ENCODE data around the gene HOXD8. TPM values are rescaled to one million over a fixed set of nuclear protein-coding genes. Genes with fewer than 3 reads are reported as not detected.

HOXD8 gene
- total and polyA plus RNA-seq, 2 donors (not counting 1 experiment from before 2014, with no cell fraction given) = not detected

GRCh38 chr2:176174382-176174823, 44.9 kb downstream of the HOXD8 start:
- TF ChIP-seq CTCF (conservative IDR thresholded peaks at IDR 0.05 in 1 of 2, IDR thresholded peaks at IDR 0.05 in 1 of 2; ENCODE audit: low read depth in 1 of 2, low read length in 2 of 2) (no peak), EZH2 (IDR thresholded peaks at IDR 0.05; ENCODE audit: low read length, missing control alignments) (no peak)
- no peaks in the 10 kb centered on the region for H3K4me1 ChIP-seq (ENCODE audit: control insufficient read depth, extremely low read depth, insufficient read depth, low read length)
- DNase-seq (ENCODE audit: low read depth in 2 of 2) = peak in 1 of 2 donors; percentile 74
- H3K4me2 ChIP-seq (ENCODE audit: extremely low read depth, insufficient read depth, low read length) = no peak overlapping the region
- H3K27me3 ChIP-seq (ENCODE audit: control insufficient read depth, insufficient read depth, low read length) = peaks cover 61% of the 10 kb centered on the region
- no peaks in the 10 kb centered on the region for H3K36me3 ChIP-seq (ENCODE audit: control insufficient read depth, insufficient read depth, low read length)
- no peak overlapping the region for H3K9ac ChIP-seq (ENCODE audit: insufficient read depth, low read length)
- H3K79me2 ChIP-seq (ENCODE audit: control insufficient read depth, insufficient read depth, low read length) = no peaks in the 10 kb centered on the region
- H4K20me1 ChIP-seq (ENCODE audit: control insufficient read depth, extremely low read depth, insufficient read depth, low read length) = no peaks in the 10 kb centered on the region
- H3K27ac ChIP-seq (ENCODE audit: insufficient read depth, low read length) = no peak overlapping the region
- no peaks in the 10 kb centered on the region for H3K9me3 ChIP-seq (ENCODE audit: control insufficient read depth, insufficient read depth, low read depth, low read length)
- H2AFZ ChIP-seq (ENCODE audit: low read length) = no peak overlapping the region
- no peak overlapping the region for H3K4me3 ChIP-seq (replicated peaks in 1 of 4; ENCODE audit: control extremely low read depth in 1 of 4, insufficient read depth in 1 of 4, low read depth in 3 of 4, low read length in 4 of 4)

- Histone ChIP-seq H3K9me3 (ENCODE audit: control insufficient read depth, insufficient read depth, low read depth, low read length) (no peaks in the 10 kb centered on the region), H3K4me1 (ENCODE audit: control insufficient read depth, extremely low read depth, insufficient read depth, low read length) (no peaks in the 10 kb centered on the region), H2AFZ (ENCODE audit: low read length) (no peak overlapping the region), H3K4me3 (replicated peaks in 1 of 4; ENCODE audit: control extremely low read depth in 1 of 4, insufficient read depth in 1 of 4, low read depth in 3 of 4, low read length in 4 of 4) (no peak overlapping the region), H4K20me1 (ENCODE audit: control insufficient read depth, extremely low read depth, insufficient read depth, low read length) (no peaks in the 10 kb centered on the region), H3K9ac (ENCODE audit: insufficient read depth, low read length) (no peak overlapping the region), H3K27ac (ENCODE audit: insufficient read depth, low read length) (no peak overlapping the region), H3K4me2 (ENCODE audit: extremely low read depth, insufficient read depth, low read length) (no peak overlapping the region), H3K36me3 (ENCODE audit: control insufficient read depth, insufficient read depth, low read length) (no peaks in the 10 kb centered on the region), H3K79me2 (ENCODE audit: control insufficient read depth, insufficient read depth, low read length) (no peaks in the 10 kb centered on the region), H3K27me3 (ENCODE audit: control insufficient read depth, insufficient read depth, low read length) (peaks cover 62% of the 10 kb centered on the region)
- peak in 1 of 2 donors; percentile 65 for DNase-seq (ENCODE audit: low read depth in 2 of 2)
- no peak for TF ChIP-seq CTCF (conservative IDR thresholded peaks at IDR 0.05 in 1 of 2, IDR thresholded peaks at IDR 0.05 in 1 of 2; ENCODE audit: low read depth in 1 of 2, low read length in 2 of 2)
- no peak for TF ChIP-seq EZH2 (IDR thresholded peaks at IDR 0.05; ENCODE audit: low read length, missing control alignments)
Measured at GRCh38 chr2:176174824-176175708, 45.6 kb downstream of the HOXD8 start.

- Histone ChIP-seq H3K4me2 (ENCODE audit: extremely low read depth, insufficient read depth, low read length) (no peak overlapping the region), H3K4me3 (replicated peaks in 1 of 4; ENCODE audit: control extremely low read depth in 1 of 4, insufficient read depth in 1 of 4, low read depth in 3 of 4, low read length in 4 of 4) (no peak overlapping the region), H3K9ac (ENCODE audit: insufficient read depth, low read length) (no peak overlapping the region), H4K20me1 (ENCODE audit: control insufficient read depth, extremely low read depth, insufficient read depth, low read length) (no peaks in the 10 kb centered on the region), H3K79me2 (ENCODE audit: control insufficient read depth, insufficient read depth, low read length) (no peaks in the 10 kb centered on the region), H3K27ac (ENCODE audit: insufficient read depth, low read length) (no peak overlapping the region), H3K36me3 (ENCODE audit: control insufficient read depth, insufficient read depth, low read length) (no peaks in the 10 kb centered on the region), H3K9me3 (ENCODE audit: control insufficient read depth, insufficient read depth, low read depth, low read length) (no peaks in the 10 kb centered on the region), H2AFZ (ENCODE audit: low read length) (no peak overlapping the region), H3K4me1 (ENCODE audit: control insufficient read depth, extremely low read depth, insufficient read depth, low read length) (no peaks in the 10 kb centered on the region), H3K27me3 (ENCODE audit: control insufficient read depth, insufficient read depth, low read length) (peaks cover 61% of the 10 kb centered on the region)
- TF ChIP-seq CTCF (conservative IDR thresholded peaks at IDR 0.05 in 1 of 2, IDR thresholded peaks at IDR 0.05 in 1 of 2; ENCODE audit: low read depth in 1 of 2, low read length in 2 of 2) (no peak), EZH2 (IDR thresholded peaks at IDR 0.05; ENCODE audit: low read length, missing control alignments) (peak; percentile 41)
- DNase-seq (ENCODE audit: low read depth in 2 of 2) = peak in 1 of 2 donors; percentile 70
Measured at GRCh38 chr2:176175709-176176607, 46.5 kb downstream of the HOXD8 start.
